Right atrium auricular region (tissue), 2 donors: ENCODE data around the gene TMEM235. TPM values are rescaled to one million over a fixed set of nuclear protein-coding genes. Genes with fewer than 3 reads are reported as not detected.

Experiments
- DNase-seq: peaks from one replicate; pipeline ENCODE4 v3.0.0-alpha.2; 2019; ENCODE audit warnings: low spot score
- H3K27ac ChIP-seq, 2 donors: fragments of 200-600 bp; sonication (generic); 1 replicate in 1 of 2; 2 replicates in 1 of 2; pipeline ENCODE4 v1.5.1; 2016 to 2019
- H3K27me3 ChIP-seq, 2 donors: fragments of 200-600 bp; sonication (generic); one replicate each; pipeline versions ENCODE4 v1.5.1 to v1.6.0; 2017 to 2019
- H3K36me3 ChIP-seq: fragments of 200-600 bp; sonication (generic); one replicate; pipeline ENCODE4 v1.5.1; 2016
- H3K4me1 ChIP-seq, 2 donors: fragments of 200-600 bp; sonication (generic); one replicate each; pipeline versions ENCODE4 v1.5.1 to v1.6.0; 2017 to 2019
- H3K4me3 ChIP-seq, 2 donors: fragments of 200-600 bp; sonication (generic); 1 replicate in 1 of 2; 2 replicates in 1 of 2; pipeline ENCODE4 v1.5.1; 2017 to 2019; ENCODE audit warnings: mild to moderate bottlenecking in 1 of 2, moderate library complexity in 1 of 2
- H3K9me3 ChIP-seq, 2 donors: fragments of 200-600 bp; sonication (generic); one replicate each; pipeline ENCODE4 v1.5.1; 2019
- total RNA-seq, 2 donors: library from RNA; depleted of rRNA; stranded (reverse); fragments of >200 nt; gene quantifications; one replicate each; pipeline ENCODE4 v1.1.0, GENCODE V29; 2016
- TF ChIP-seq, protein P1 (sequence below), 2 donors: fragments of 200-600 bp; sonication (generic); IDR thresholded peaks; one replicate each; pipeline ENCODE4 v1.5.1; 2019; ENCODE audit warnings: antibody characterized with exemption in 2 of 2

TMEM235 gene
- total RNA-seq, 2 donors from 2014 or later = not detected

DNA sequence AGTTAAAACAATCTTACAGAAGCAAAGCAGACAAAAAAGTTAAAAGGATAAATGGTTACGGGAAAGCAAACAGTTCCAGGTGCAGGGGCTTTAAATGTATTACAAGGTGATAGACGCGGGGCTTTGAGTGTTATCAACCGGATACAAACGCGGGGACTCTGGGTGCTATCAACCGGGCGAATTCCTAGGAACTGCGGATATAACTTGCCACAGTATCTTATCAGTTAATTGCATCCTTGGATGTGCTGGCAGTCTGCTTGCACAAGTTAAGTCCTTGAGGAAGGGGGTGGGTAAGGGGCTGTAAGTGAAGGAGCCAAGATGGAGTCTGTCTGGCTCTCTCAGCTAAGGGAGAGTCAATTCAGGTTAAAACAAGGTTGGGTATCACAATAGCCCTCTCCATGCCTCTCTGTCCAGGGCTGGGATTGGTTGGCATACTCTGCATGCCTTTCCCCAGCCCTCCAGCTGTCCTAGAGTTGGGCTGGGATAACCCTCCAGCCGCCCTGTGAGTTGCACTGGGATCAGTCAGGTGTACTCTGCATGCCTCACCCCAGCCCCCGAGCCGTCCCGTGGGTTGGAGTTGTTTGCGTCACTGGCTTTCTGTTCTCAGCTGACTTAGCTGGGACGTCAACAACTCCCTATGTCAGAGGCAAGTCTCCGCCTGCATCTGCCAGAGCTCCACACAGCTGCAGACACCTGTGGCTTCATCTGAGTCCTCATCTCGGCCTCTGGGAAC, 40.9 kb downstream of the TMEM235 start:
- DNase-seq = peak; percentile 70
- H3K36me3 ChIP-seq = no peaks in the 10 kb centered on the region
- peaks cover 0 to 10% of the 10 kb centered on the region in 2 donors for H3K4me1 ChIP-seq
- H3K27ac ChIP-seq = no peak overlapping the region
- no peaks in the 10 kb centered on the region for H3K9me3 ChIP-seq
- H3K27me3 ChIP-seq = no peaks in the 10 kb centered on the region
- no peak overlapping the region for H3K4me3 ChIP-seq
- TF ChIP-seq, protein P1, sequence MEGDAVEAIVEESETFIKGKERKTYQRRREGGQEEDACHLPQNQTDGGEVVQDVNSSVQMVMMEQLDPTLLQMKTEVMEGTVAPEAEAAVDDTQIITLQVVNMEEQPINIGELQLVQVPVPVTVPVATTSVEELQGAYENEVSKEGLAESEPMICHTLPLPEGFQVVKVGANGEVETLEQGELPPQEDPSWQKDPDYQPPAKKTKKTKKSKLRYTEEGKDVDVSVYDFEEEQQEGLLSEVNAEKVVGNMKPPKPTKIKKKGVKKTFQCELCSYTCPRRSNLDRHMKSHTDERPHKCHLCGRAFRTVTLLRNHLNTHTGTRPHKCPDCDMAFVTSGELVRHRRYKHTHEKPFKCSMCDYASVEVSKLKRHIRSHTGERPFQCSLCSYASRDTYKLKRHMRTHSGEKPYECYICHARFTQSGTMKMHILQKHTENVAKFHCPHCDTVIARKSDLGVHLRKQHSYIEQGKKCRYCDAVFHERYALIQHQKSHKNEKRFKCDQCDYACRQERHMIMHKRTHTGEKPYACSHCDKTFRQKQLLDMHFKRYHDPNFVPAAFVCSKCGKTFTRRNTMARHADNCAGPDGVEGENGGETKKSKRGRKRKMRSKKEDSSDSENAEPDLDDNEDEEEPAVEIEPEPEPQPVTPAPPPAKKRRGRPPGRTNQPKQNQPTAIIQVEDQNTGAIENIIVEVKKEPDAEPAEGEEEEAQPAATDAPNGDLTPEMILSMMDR (IDR thresholded peaks at IDR 0.05) = no peak

DNA sequence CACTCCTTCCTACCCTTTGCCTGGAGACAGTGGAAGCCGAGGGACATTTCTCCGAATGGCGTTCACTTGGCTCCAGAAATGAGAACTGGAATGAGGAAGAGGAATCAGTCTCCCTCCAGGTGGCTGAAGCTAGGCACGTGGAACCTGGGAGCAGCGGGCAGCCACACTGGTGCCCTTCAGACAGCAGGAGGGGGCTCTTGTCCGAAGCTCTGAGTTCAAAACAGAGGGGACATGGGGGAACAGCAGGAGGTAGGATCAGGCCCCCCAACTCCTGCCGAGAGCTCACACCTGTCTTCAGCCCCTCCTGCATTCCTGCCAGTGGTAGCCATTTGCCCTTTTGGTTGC, 41.5 kb downstream of the TMEM235 start:
- H3K27me3 ChIP-seq = no peaks in the 10 kb centered on the region
- TF ChIP-seq, protein P1 (IDR thresholded peaks at IDR 0.05) = no peak
- peaks cover 0 to 10% of the 10 kb centered on the region in 2 donors for H3K4me1 ChIP-seq
- H3K4me3 ChIP-seq = no peak overlapping the region
- H3K36me3 ChIP-seq = no peaks in the 10 kb centered on the region
- no peaks in the 10 kb centered on the region for H3K9me3 ChIP-seq
- no peak for DNase-seq
- no peak overlapping the region for H3K27ac ChIP-seq

DNA sequence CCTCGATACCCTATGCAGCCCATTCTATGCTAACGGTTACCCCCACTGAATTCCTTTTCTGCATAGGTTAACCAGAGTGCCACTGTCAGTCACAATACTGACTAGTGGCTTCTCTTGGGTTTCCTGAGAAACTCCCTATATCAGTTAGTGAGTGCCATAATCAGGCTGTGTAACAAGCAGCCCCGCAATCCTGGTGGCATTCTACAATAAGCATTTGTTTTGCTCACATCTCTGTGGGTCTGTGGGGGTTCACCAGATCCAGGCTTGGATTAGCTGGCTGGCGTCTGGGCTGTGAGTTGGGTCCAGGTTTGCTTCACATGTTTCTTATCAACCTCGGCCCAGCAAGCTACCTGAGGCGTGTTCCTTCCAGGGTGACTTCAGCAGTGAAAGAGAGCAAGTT, 42.4 kb downstream of the TMEM235 start:
- Histone ChIP-seq H3K27me3 (no peaks in the 10 kb centered on the region), H3K4me1 (peaks cover 0 to 10% of the 10 kb centered on the region in 2 donors), H3K36me3 (no peaks in the 10 kb centered on the region), H3K27ac (no peak overlapping the region), H3K4me3 (no peak overlapping the region), H3K9me3 (no peaks in the 10 kb centered on the region)
- DNase-seq = no peak
- TF ChIP-seq, protein P1 (IDR thresholded peaks at IDR 0.05) = no peak

DNA sequence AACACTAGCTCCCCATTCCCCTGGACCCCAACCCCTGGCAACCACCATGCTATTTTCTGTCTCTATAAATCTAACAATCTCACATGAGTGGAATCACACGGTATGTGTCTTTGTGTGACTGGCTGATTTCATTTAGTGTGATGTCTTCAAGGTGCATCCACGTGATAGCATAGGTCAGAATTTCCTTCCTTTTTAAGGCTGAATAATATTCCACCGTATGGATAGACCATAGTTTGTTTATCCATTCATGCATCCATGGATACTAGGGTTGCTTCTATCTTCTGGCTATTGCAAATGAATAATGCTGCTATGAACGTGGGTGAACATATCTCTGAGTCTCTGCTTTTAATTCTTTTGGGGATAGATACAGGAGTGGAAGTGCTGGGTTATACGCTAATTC, 43.9 kb downstream of the TMEM235 start:
- no peak for DNase-seq
- Histone ChIP-seq H3K4me1 (peaks cover 0 to 10% of the 10 kb centered on the region in 2 donors), H3K27me3 (no peaks in the 10 kb centered on the region), H3K27ac (no peak overlapping the region), H3K36me3 (no peaks in the 10 kb centered on the region), H3K4me3 (no peak overlapping the region), H3K9me3 (no peaks in the 10 kb centered on the region)
- TF ChIP-seq, protein P1 (IDR thresholded peaks at IDR 0.05) = no peak

DNA sequence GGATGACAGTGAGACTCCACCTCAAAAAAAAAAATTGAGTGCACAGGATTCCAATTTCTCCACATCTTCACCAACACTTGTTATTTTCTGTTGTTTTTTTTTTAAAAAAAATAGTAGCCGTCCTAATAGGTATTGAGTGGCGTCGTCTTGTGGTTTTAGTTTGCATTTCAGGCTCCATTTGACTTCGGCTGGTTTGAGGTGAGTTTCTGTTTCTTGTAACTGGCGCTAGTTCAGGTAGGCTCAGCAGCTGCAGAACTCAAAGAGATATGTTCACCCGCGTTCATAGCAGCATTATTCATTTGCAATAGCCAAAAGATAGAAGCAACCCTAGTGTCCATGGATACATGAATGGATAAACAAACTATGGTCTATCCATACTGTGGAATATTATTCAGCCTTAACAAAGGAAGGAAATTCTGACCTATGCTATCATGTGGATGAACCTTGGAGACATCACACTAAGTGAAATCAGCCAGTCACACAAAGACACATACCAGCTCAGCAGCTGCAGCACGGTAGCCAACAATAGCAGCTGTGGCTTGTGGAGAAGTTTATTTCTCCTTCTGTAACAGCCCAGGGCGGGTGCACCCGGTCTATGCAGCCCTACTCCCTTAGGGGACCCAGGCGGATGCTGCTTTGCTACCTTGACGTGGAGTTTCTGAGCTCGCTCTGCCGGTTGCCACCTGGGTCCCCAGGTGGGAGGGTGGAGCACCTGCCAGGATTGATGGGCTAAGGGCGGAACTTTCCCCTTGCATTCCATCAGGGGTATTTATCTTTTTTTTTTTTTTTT, 44.9 kb downstream of the TMEM235 start:
- DNase-seq = no peak
- peaks cover 0 to 10% of the 10 kb centered on the region in 2 donors for H3K4me1 ChIP-seq
- TF ChIP-seq, protein P1 (IDR thresholded peaks at IDR 0.05) = no peak
- no peak overlapping the region for H3K4me3 ChIP-seq
- no peak overlapping the region for H3K27ac ChIP-seq
- H3K27me3 ChIP-seq = no peaks in the 10 kb centered on the region
- H3K9me3 ChIP-seq = no peaks in the 10 kb centered on the region
- H3K36me3 ChIP-seq = no peaks in the 10 kb centered on the region
